Measurements from ENCODE around the gene NCK1.

NCK1 gene

DNA sequence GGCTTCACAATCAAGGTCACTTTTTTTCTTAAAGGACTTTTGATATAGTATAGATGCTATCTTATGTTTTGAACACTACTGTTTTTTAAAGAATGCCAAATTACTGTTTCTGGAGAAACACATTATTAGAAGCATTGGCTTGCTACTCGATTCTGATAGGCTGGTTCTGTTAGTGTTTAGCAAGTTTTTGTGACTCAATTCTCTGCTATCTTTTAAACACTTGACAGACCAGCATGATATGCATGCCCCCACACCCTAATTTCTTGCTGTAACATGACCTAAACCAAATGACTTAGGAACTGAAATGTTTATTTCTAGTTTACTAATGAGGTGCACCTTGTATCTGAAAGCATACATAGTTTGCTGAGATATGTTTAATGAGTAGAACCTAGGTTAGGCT, 90.3 kb downstream of the NCK1 start:
- ATAC-seq = no peak
- TF ChIP-seq ZNF70 (CRISPR knock-in tag; IDR thresholded peaks at IDR 0.05) (no peak), RARB (CRISPR knock-in tag; IDR thresholded peaks at IDR 0.05) (no peak), GLIS3 (CRISPR knock-in tag; IDR thresholded peaks at IDR 0.05) (no peak), OSR1 (CRISPR knock-in tag; IDR thresholded peaks at IDR 0.05) (no peak), PPARA (CRISPR knock-in tag; IDR thresholded peaks at IDR 0.05; ENCODE audit: borderline replicate concordance) (no peak), SNAI2 (CRISPR knock-in tag; IDR thresholded peaks at IDR 0.05) (no peak), CSDC2 (CRISPR knock-in tag; IDR thresholded peaks at IDR 0.05) (no peak), ZFP3 (CRISPR knock-in tag; IDR thresholded peaks at IDR 0.05) (no peak), BACH2 (CRISPR knock-in tag; IDR thresholded peaks at IDR 0.05; ENCODE audit: borderline replicate concordance) (no peak), ZC3H10 (CRISPR knock-in tag; IDR thresholded peaks at IDR 0.05) (no peak)
- TF ChIP-seq, protein P1, sequence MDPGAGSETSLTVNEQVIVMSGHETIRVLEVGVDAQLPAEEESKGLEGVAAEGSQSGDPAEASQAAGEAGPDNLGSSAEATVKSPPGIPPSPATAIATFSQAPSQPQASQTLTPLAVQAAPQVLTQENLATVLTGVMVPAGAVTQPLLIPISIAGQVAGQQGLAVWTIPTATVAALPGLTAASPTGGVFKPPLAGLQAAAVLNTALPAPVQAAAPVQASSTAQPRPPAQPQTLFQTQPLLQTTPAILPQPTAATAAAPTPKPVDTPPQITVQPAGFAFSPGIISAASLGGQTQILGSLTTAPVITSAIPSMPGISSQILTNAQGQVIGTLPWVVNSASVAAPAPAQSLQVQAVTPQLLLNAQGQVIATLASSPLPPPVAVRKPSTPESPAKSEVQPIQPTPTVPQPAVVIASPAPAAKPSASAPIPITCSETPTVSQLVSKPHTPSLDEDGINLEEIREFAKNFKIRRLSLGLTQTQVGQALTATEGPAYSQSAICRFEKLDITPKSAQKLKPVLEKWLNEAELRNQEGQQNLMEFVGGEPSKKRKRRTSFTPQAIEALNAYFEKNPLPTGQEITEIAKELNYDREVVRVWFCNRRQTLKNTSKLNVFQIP (CRISPR knock-in tag; IDR thresholded peaks at IDR 0.05; ENCODE audit: borderline replicate concordance, low read depth) = no peak
- TF ChIP-seq, protein P2, sequence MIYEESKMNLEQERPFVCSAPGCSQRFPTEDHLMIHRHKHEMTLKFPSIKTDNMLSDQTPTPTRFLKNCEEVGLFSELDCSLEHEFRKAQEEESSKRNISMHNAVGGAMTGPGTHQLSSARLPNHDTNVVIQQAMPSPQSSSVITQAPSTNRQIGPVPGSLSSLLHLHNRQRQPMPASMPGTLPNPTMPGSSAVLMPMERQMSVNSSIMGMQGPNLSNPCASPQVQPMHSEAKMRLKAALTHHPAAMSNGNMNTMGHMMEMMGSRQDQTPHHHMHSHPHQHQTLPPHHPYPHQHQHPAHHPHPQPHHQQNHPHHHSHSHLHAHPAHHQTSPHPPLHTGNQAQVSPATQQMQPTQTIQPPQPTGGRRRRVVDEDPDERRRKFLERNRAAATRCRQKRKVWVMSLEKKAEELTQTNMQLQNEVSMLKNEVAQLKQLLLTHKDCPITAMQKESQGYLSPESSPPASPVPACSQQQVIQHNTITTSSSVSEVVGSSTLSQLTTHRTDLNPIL (CRISPR knock-in tag; IDR thresholded peaks at IDR 0.05; ENCODE audit: low read depth) = no peak

DNA sequence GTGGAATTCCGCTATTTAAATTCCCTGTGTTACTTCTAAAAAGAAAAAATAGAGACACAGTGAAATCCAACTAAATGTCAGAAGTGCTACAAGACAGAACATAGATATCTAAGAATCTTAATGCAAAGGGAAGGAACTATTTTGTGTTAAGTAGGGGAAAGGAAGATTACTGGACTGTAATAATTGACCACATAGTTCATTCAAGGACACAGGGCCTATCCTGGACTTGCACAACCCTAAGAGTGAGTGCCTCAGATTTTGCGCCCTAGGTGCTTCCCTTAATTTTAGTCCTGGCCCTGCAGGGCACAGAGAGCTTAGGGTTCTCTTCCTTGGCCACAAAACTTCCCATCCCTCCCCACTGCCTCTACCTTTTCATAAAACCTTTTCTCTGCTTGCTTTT, 92.2 kb downstream of the NCK1 start:
- TF ChIP-seq RARB (CRISPR knock-in tag; IDR thresholded peaks at IDR 0.05) = no peak
- no peak for TF ChIP-seq ESRRG (CRISPR knock-in tag; IDR thresholded peaks at IDR 0.05)
- no peak for TF ChIP-seq GLIS3 (CRISPR knock-in tag; IDR thresholded peaks at IDR 0.05)
- no peak for TF ChIP-seq ZC3H10 (CRISPR knock-in tag; IDR thresholded peaks at IDR 0.05)
- no peak for TF ChIP-seq BACH2 (CRISPR knock-in tag; IDR thresholded peaks at IDR 0.05; ENCODE audit: borderline replicate concordance)
- no peak for TF ChIP-seq ZNF70 (CRISPR knock-in tag; IDR thresholded peaks at IDR 0.05)
- TF ChIP-seq, protein P3, sequence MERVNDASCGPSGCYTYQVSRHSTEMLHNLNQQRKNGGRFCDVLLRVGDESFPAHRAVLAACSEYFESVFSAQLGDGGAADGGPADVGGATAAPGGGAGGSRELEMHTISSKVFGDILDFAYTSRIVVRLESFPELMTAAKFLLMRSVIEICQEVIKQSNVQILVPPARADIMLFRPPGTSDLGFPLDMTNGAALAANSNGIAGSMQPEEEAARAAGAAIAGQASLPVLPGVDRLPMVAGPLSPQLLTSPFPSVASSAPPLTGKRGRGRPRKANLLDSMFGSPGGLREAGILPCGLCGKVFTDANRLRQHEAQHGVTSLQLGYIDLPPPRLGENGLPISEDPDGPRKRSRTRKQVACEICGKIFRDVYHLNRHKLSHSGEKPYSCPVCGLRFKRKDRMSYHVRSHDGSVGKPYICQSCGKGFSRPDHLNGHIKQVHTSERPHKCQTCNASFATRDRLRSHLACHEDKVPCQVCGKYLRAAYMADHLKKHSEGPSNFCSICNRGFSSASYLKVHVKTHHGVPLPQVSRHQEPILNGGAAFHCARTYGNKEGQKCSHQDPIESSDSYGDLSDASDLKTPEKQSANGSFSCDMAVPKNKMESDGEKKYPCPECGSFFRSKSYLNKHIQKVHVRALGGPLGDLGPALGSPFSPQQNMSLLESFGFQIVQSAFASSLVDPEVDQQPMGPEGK (CRISPR knock-in tag; IDR thresholded peaks at IDR 0.05; ENCODE audit: borderline replicate concordance) = no peak
- no peak for TF ChIP-seq TCF4 (CRISPR knock-in tag; IDR thresholded peaks at IDR 0.05; ENCODE audit: borderline replicate concordance)
- TF ChIP-seq, protein P4, sequence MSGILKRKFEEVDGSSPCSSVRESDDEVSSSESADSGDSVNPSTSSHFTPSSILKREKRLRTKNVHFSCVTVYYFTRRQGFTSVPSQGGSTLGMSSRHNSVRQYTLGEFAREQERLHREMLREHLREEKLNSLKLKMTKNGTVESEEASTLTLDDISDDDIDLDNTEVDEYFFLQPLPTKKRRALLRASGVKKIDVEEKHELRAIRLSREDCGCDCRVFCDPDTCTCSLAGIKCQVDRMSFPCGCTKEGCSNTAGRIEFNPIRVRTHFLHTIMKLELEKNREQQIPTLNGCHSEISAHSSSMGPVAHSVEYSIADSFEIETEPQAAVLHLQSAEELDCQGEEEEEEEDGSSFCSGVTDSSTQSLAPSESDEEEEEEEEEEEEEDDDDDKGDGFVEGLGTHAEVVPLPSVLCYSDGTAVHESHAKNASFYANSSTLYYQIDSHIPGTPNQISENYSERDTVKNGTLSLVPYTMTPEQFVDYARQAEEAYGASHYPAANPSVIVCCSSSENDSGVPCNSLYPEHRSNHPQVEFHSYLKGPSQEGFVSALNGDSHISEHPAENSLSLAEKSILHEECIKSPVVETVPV (CRISPR knock-in tag; IDR thresholded peaks at IDR 0.05) = no peak
- no peak for TF ChIP-seq PPARA (CRISPR knock-in tag; IDR thresholded peaks at IDR 0.05; ENCODE audit: borderline replicate concordance)
- no peak for TF ChIP-seq OSR1 (CRISPR knock-in tag; IDR thresholded peaks at IDR 0.05)
- TF ChIP-seq ISL1 (CRISPR knock-in tag; IDR thresholded peaks at IDR 0.05) = no peak
- no peak for TF ChIP-seq CSDC2 (CRISPR knock-in tag; IDR thresholded peaks at IDR 0.05)
- TF ChIP-seq, protein P2 (CRISPR knock-in tag; IDR thresholded peaks at IDR 0.05; ENCODE audit: low read depth) = no peak
- TF ChIP-seq, protein P1 (CRISPR knock-in tag; IDR thresholded peaks at IDR 0.05; ENCODE audit: borderline replicate concordance, low read depth) = no peak
- no peak for TF ChIP-seq ZNF8 (CRISPR knock-in tag; IDR thresholded peaks at IDR 0.05)
- no peak for TF ChIP-seq ARNTL (CRISPR knock-in tag; IDR thresholded peaks at IDR 0.05; ENCODE audit: borderline replicate concordance, low read depth)
- TF ChIP-seq TOX (CRISPR knock-in tag; IDR thresholded peaks at IDR 0.05; ENCODE audit: borderline replicate concordance) = no peak
- no peak for ATAC-seq
